ENCODE data around the gene OXGR1. TPM values are rescaled to one million over a fixed set of nuclear protein-coding genes. Genes with fewer than 3 reads are reported as not detected.

OXGR1 gene
- total RNA-seq = not detected in 2 replicates

DNA sequence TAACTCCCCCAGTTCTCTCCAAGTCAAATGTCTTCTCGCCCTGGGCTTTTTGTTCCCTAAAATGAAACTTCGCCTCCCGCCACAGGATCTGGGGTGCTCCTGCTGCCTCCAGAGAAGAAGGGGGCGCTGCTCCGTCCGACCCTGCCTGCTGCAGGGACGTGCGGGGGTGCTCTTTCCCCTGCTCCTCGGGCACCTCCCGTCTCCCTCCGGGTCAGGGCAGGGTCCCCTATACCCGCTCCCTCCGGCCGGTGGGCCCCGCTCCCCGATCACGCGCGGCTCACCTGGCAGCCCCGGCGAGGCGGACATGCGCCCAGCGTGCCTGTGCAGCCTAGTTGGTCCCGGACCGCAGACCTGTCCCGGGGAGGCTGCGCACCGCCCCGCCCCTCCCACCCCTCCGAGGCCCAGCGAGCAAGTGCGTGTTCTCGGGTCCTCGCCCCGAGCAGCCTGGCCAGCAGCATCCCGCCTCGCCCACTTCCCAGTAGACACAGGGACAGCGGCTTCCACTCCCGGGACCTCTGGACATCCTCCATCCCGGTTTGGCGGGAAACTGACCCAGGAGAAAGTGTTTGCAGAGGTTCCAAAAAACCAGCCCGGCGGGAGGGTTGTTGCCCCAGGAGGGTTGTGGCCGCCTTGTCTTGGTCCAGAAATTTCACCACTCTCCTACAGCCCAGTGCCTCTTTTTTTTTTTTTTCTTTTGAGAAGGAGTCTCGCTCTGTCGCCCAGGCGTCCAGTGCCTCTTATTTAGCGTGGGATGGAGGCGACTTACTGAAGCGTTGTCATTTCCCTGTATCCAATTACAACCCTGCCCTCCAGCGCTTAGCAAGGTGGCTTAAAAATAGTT, at the start of gene OXGR1:
TSS of gene OXGR1 (minus strand) at position 460 of the 841 bp plus-strand sequence. CDS start 6,717 bp downstream, outside the sequence.

Other genes starting within 250 kb of the OXGR1 start
- 45.8 and 55.6 TPM in 2 replicates for gene MBNL2, start 227.9 kb upstream of the OXGR1 start, total RNA-seq

Data from epithelial cell of umbilical artery (primary cell).